ENCODE data around the gene ABLIM3.

The ABLIM3 gene

GRCh38 chr5:149217096-149217802 is 76.0 kb downstream of the ABLIM3 start:
- no peak for DNase-seq (ENCODE audit: low read depth in 2 of 2)

GRCh38 chr5:149217803-149218155 is 76.5 kb downstream of the ABLIM3 start:
- no peak for DNase-seq (ENCODE audit: low read depth in 2 of 2)

- DNase-seq (ENCODE audit: low read depth in 2 of 2), result no peak
Observed at GRCh38 chr5:149219584-149219983, 78.3 kb downstream of the ABLIM3 start.

DNA sequence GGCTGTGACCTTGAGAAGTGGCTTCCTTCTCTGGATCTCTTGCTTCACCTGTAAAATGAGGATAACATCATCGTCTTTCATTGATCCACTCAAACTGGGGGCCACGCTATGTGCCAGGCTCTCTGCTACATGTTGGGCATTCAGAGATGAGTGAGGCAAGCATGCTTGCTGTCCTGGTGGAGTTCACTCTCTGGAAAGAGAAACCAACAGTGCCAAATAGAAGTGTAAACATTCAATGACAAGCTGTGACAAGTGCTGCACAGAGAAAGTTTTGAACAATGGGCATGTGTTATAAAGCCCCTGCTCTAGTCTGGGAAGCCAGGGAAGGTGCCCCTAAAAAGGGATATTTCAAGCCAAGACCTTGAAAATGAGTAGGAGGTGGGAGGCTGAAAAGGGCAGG is 79.5 kb downstream of the ABLIM3 start:
- no peak for DNase-seq (ENCODE audit: low read depth in 2 of 2)

GRCh38 chr5:149221326-149221725 is 80.0 kb downstream of the ABLIM3 start:
- DNase-seq (ENCODE audit: low read depth in 2 of 2), result no peak

DNA sequence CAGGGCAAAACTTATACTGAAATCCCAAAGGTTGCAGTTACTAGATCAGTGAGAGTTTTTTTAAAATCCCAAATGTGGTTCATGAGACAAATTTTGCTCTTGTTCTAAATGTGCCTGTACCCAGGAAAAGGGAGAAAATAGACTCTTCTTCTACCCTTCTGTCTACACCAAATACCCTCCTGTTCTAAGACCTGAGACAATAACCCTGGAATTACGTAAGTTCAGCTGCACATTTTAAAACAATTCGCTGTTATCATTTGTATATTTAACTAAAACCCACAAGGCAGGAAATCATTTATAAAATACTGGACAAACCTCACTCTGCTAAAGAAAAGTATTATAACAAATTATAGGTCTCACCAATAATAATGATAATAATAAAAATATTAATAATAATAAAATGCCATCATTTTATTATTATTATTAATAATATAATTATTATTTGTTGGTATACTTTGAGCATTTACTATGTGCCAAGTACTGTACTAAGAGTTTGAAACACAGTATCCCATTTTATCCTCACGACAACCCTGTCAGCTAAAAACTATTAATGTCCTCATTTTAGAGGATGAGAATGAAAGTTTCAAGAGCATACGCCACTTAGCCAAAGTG is 80.5 kb downstream of the ABLIM3 start:
- no peak for DNase-seq (ENCODE audit: low read depth in 2 of 2)

GRCh38 chr5:149223081-149223848 is 82.0 kb downstream of the ABLIM3 start:
- no peak for DNase-seq (ENCODE audit: low read depth in 2 of 2)

DNA sequence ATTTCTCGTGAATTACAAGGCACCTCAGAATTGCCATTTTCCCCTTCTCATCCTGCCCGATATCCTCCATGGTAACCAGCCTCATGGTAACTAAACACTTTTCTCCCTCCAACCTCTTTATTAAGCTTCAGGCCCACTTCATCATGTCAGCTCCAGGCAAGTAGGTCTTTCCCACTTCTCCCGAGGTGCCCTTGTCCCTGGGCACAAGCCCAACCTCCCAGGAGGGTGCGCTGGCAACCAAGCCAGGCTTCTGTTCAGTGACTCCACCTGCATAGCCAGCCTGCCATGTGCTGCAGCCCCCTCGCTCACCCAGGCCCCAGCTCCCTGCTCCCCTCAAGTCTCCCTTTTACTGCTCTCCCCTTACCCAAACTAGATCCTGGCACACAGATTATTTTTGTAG is 83.0 kb downstream of the ABLIM3 start:
- no peak for DNase-seq (ENCODE audit: low read depth in 2 of 2)

GRCh38 chr5:149227168-149227826 is 86.0 kb downstream of the ABLIM3 start:
- no peak for DNase-seq (ENCODE audit: low read depth in 2 of 2)

GRCh38 chr5:149228618-149229297 is 87.5 kb downstream of the ABLIM3 start:
- DNase-seq (ENCODE audit: low read depth in 2 of 2), result no peak

- DNase-seq (ENCODE audit: low read depth in 2 of 2), result no peak
Observed at GRCh38 chr5:149229298-149229937, 88.1 kb downstream of the ABLIM3 start.

- no peak for DNase-seq (ENCODE audit: low read depth in 2 of 2)
Observed at GRCh38 chr5:149235841-149236240, 94.5 kb downstream of the ABLIM3 start.

DNA sequence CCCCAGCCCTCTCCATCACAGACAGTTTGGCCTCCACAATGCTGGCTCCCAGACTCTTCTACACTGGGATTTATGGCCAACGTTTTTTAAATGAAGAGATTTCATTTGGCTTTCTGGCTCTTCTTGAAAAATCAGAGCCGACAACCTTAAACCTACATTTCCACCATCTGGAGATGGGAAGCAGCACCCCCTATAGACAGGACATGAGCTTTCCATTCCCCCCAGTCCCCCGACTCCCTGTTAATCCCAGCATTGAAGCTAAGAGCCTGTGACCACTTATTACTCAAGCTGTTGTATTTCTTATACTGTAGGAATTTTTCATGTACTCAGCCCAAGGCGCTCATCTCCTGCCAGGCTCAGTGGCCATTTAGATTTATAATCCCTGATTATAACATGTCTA is 96.4 kb downstream of the ABLIM3 start:
- DNase-seq (ENCODE audit: low read depth in 2 of 2), result no peak

- no peak for DNase-seq (ENCODE audit: low read depth in 2 of 2)
Observed at GRCh38 chr5:149238540-149238939, 97.2 kb downstream of the ABLIM3 start.

- DNase-seq (ENCODE audit: low read depth in 2 of 2), result no peak
Observed at GRCh38 chr5:149239917-149240316, 98.6 kb downstream of the ABLIM3 start.

DNA sequence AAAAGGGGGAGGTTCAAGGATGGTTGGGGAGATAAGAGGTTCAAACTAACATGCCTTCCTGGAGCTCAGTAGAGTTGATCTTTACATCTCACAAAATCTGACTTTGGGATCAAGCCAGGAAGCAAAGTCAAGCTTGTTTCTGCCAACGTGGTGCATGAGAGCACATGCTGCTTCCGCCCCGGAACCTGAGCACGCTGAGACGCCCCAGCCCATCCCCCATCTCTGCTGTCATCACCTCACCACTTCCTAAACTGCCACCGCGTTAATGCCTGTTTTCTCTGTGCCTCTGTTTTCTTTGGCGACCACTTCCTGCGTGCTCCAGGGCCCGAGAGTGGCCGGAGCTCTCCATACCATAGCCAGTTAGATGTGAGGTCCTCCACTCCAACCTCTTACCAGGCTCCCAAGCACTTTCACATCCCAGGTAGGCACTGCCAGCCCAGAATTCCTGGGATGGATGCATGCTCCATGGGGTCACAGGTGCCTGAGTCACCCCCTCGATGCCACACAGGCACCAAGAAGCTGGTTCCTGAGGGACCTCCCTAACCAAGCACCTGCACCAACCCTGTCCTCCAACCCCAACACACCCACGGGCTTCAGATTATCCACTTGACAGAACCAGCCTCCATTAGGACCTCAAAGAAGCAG is 99.2 kb downstream of the ABLIM3 start:
- peak; percentile 36 to 61 for DNase-seq (ENCODE audit: low read depth in 2 of 2)

GRCh38 chr5:149242339-149242738 is 101.0 kb downstream of the ABLIM3 start:
- no peak for DNase-seq (ENCODE audit: low read depth in 2 of 2)

DNA sequence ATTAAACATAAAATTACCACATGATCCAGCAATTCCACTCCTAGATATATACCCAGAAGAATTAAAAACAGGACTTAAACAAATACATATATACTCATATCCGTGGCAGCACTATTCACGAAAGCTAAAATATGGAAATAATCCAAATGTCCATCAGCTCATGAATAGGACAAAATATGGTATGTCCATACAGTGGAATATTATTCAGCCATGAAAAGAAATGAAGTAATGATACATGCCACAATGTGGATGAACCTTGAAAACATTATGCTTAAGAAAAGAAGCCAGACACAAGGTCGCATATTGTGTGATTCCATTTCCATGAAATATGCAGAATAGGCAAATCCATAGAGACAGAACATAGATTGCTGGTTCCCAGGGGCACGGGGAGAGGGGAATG is 105.6 kb downstream of the ABLIM3 start:
- no peak for DNase-seq (ENCODE audit: low read depth in 2 of 2)

- DNase-seq (ENCODE audit: low read depth in 2 of 2), result no peak
Observed at GRCh38 chr5:149247726-149248125, 106.4 kb downstream of the ABLIM3 start.

GRCh38 chr5:149251546-149251945 is 110.3 kb downstream of the ABLIM3 start:
- no peak for DNase-seq (ENCODE audit: low read depth in 2 of 2)

GRCh38 chr5:149254506-149254905 is 113.2 kb downstream of the ABLIM3 start:
- DNase-seq (ENCODE audit: low read depth in 2 of 2), result no peak

All from stimulated activated CD8-positive, alpha-beta memory T cell treated with anti-CD3 and anti-CD28 coated beads, Interleukin-2, amount 100 ng/mL, for 48 hours (primary cell).